CD8-positive, alpha-beta memory T cell (primary cell): Measurements from ENCODE around the gene GRIA3. TPM values are rescaled to one million over a fixed set of nuclear protein-coding genes. Genes with fewer than 3 reads are reported as not detected.

Experiments
- CTCF ChIA-PET: fragments of 350-600 bp; sonication (Branson Sonifier 250); formaldehyde crosslinking; loops from one replicate; lab custom pipeline; 2021; ENCODE audit warnings: antibody characterized with exemption; lab: Charles Lee
- POLR2A ChIA-PET: fragments of 350-600 bp; sonication (Branson Sonifier 250); formaldehyde crosslinking; loops from one replicate; lab custom pipeline; 2021; ENCODE audit warnings: antibody characterized with exemption; lab: Charles Lee
- DNase-seq, 5 donors: peaks; one replicate each; pipeline versions ENCODE4 v3.0.0 to v3.0.0-alpha.2; 2020 to 2022; ENCODE audit warnings: mixed read lengths in 1 of 5
- H3K27ac ChIP-seq: one replicate; pipeline ENCODE4 v1.7.0; 2013; ENCODE audit warnings: low read depth, mild to moderate bottlenecking, low read length, moderate library complexity
- H3K27me3 ChIP-seq: 2 replicates; pipeline ENCODE4 v1.7.0; 2013; ENCODE audit warnings: low read length, mild to moderate bottlenecking; ENCODE audit not compliant: insufficient read depth, poor library complexity, severe bottlenecking
- H3K36me3 ChIP-seq: 2 replicates; pipeline ENCODE4 v1.7.0; 2013; ENCODE audit warnings: mild to moderate bottlenecking, low read length, moderate library complexity; ENCODE audit not compliant: insufficient read depth
- H3K4me1 ChIP-seq: 2 replicates; pipeline ENCODE4 v1.7.0; 2013; ENCODE audit warnings: mild to moderate bottlenecking, low read length, moderate library complexity; ENCODE audit not compliant: insufficient read depth
- H3K4me3 ChIP-seq: 2 replicates; pipeline ENCODE4 v1.7.0; 2013; ENCODE audit warnings: mild to moderate bottlenecking, low read length
- H3K9me3 ChIP-seq: 2 replicates; pipeline ENCODE4 v1.7.0; 2013; ENCODE audit warnings: mild to moderate bottlenecking, low read length
- H3K27ac Mint-ChIP-seq, 8 donors: one replicate each; pipeline ENCODE4 v1.8.0; 2020 to 2021; ENCODE audit warnings: mixed read lengths in 8 of 8, mild to moderate bottlenecking in 6 of 8, inconsistent platforms in 3 of 8, moderate library complexity in 3 of 8
- H3K27me3 Mint-ChIP-seq, 2 donors: one replicate each; pipeline ENCODE4 v1.8.0; 2020 to 2021; ENCODE audit warnings: mixed read lengths in 2 of 2, mild to moderate bottlenecking in 1 of 2, moderate library complexity in 1 of 2
- H3K36me3 Mint-ChIP-seq, 3 donors: one replicate each; pipeline ENCODE4 v1.8.0; 2020 to 2021; ENCODE audit warnings: mixed read lengths in 3 of 3, inconsistent platforms in 1 of 3, mild to moderate bottlenecking in 1 of 3
- H3K4me1 Mint-ChIP-seq, 3 donors: one replicate each; pipeline ENCODE4 v1.8.0; 2020 to 2021; ENCODE audit warnings: mixed read lengths in 3 of 3, inconsistent platforms in 1 of 3, mild to moderate bottlenecking in 1 of 3
- H3K4me3 Mint-ChIP-seq, 7 donors: one replicate each; pipeline ENCODE4 v1.8.0; 2020 to 2021; ENCODE audit warnings: mixed read lengths in 7 of 7, mild to moderate bottlenecking in 6 of 7, moderate library complexity in 4 of 7, inconsistent platforms in 2 of 7
- H3K9me3 Mint-ChIP-seq, 5 donors: one replicate each; pipeline ENCODE4 v1.8.0; 2020 to 2022; ENCODE audit warnings: mixed read lengths in 5 of 5, mild to moderate bottlenecking in 3 of 5, moderate library complexity in 2 of 5, inconsistent platforms in 1 of 5
- polyA plus RNA-seq: library from polyadenylated mRNA; unstranded; fragments of 300-500 nt; fragmentation: Illumina TruSeq; gene quantifications from one replicate; pipeline ENCODE4 v1.2.3, GENCODE V29; 2021
- total RNA-seq, 2 experiments: library from RNA; stranded (reverse); gene quantifications; one replicate each; pipeline ENCODE4 v1.2.3, GENCODE V29; 2021

GRIA3 gene
- total and polyA plus RNA-seq, 3 experiments from 2014 or later = 0.16 TPM; not detected in 2

GRCh38 chrX:123219916-123220315 is 35.8 kb downstream of the GRIA3 start:
- Mint-ChIP-seq H3K4me3 (no peak overlapping the region), H3K27ac (no peak overlapping the region), H3K27me3 (peaks cover 0 to 5% of the 10 kb centered on the region in 2 donors), H3K4me1 (no peaks in the 10 kb centered on the region), H3K9me3 (no peaks in the 10 kb centered on the region), H3K36me3 (no peaks in the 10 kb centered on the region)
- no peaks in the 10 kb centered on the region for H3K27me3 ChIP-seq
- no peaks in the 10 kb centered on the region for H3K36me3 ChIP-seq
- no peaks in the 10 kb centered on the region for H3K9me3 ChIP-seq
- CTCF ChIA-PET = no interaction called here
- H3K4me3 ChIP-seq = no peak overlapping the region
- H3K27ac ChIP-seq = no peak overlapping the region
- no peaks in the 10 kb centered on the region for H3K4me1 ChIP-seq
- POLR2A ChIA-PET = no interaction called here
- no peak for DNase-seq

- Mint-ChIP-seq H3K4me1 (no peaks in the 10 kb centered on the region), H3K9me3 (no peaks in the 10 kb centered on the region), H3K27ac (no peak overlapping the region), H3K27me3 (peaks cover 0 to 1% of the 10 kb centered on the region in 2 donors), H3K36me3 (no peaks in the 10 kb centered on the region), H3K4me3 (no peak overlapping the region)
- DNase-seq = no peak
- CTCF ChIA-PET = no interaction called here
- Histone ChIP-seq H3K4me1 (no peaks in the 10 kb centered on the region), H3K27ac (no peak overlapping the region), H3K27me3 (no peaks in the 10 kb centered on the region), H3K4me3 (no peak overlapping the region), H3K36me3 (no peaks in the 10 kb centered on the region), H3K9me3 (no peaks in the 10 kb centered on the region)
- POLR2A ChIA-PET = no interaction called here
Measured at GRCh38 chrX:123222920-123223319, 38.8 kb downstream of the GRIA3 start.

GRCh38 chrX:123223409-123223808 is 39.3 kb downstream of the GRIA3 start:
- CTCF ChIA-PET = no interaction called here
- Histone ChIP-seq H3K27ac (no peak overlapping the region), H3K4me3 (no peak overlapping the region), H3K4me1 (no peaks in the 10 kb centered on the region), H3K9me3 (no peaks in the 10 kb centered on the region), H3K27me3 (no peaks in the 10 kb centered on the region), H3K36me3 (no peaks in the 10 kb centered on the region)
- POLR2A ChIA-PET = no interaction called here
- no peak overlapping the region for H3K4me3 Mint-ChIP-seq
- no peaks in the 10 kb centered on the region for H3K9me3 Mint-ChIP-seq
- no peak for DNase-seq
- no peak overlapping the region for H3K27ac Mint-ChIP-seq
- H3K36me3 Mint-ChIP-seq = no peaks in the 10 kb centered on the region
- H3K4me1 Mint-ChIP-seq = no peaks in the 10 kb centered on the region
- peaks cover 0 to 1% of the 10 kb centered on the region in 2 donors for H3K27me3 Mint-ChIP-seq

- Histone ChIP-seq H3K4me1 (no peaks in the 10 kb centered on the region), H3K4me3 (no peak overlapping the region), H3K27ac (no peak overlapping the region), H3K36me3 (no peaks in the 10 kb centered on the region), H3K27me3 (no peaks in the 10 kb centered on the region), H3K9me3 (no peaks in the 10 kb centered on the region)
- Mint-ChIP-seq H3K27me3 (peaks cover 0 to 1% of the 10 kb centered on the region in 2 donors), H3K4me3 (no peak overlapping the region), H3K9me3 (no peaks in the 10 kb centered on the region), H3K27ac (no peak overlapping the region), H3K4me1 (no peaks in the 10 kb centered on the region), H3K36me3 (no peaks in the 10 kb centered on the region)
- ChIA-PET POLR2A (no interaction called here), CTCF (no interaction called here)
- no peak for DNase-seq
Measured at GRCh38 chrX:123223859-123224258, 39.8 kb downstream of the GRIA3 start.

GRCh38 chrX:123230798-123231197 is 46.7 kb downstream of the GRIA3 start:
- no peak overlapping the region for H3K4me3 ChIP-seq
- POLR2A ChIA-PET = no interaction called here
- Mint-ChIP-seq H3K4me1 (no peaks in the 10 kb centered on the region), H3K36me3 (no peaks in the 10 kb centered on the region), H3K4me3 (no peak overlapping the region), H3K9me3 (no peaks in the 10 kb centered on the region), H3K27ac (no peak overlapping the region), H3K27me3 (peaks cover 0 to 9% of the 10 kb centered on the region in 2 donors)
- H3K9me3 ChIP-seq = no peaks in the 10 kb centered on the region
- H3K4me1 ChIP-seq = no peaks in the 10 kb centered on the region
- no peaks in the 10 kb centered on the region for H3K27me3 ChIP-seq
- H3K27ac ChIP-seq = no peak overlapping the region
- no peaks in the 10 kb centered on the region for H3K36me3 ChIP-seq
- no peak for DNase-seq
- CTCF ChIA-PET = no interaction called here

- H3K27ac ChIP-seq = no peak overlapping the region
- POLR2A ChIA-PET = no interaction called here
- H3K9me3 Mint-ChIP-seq = peaks cover 0 to 2% (median 0%) of the 10 kb centered on the region in 5 donors
Measured at GRCh38 chrX:123236859-123237258, 52.8 kb downstream of the GRIA3 start.

GRCh38 chrX:123237271-123237670 is 53.2 kb downstream of the GRIA3 start:
- H3K36me3 ChIP-seq = no peaks in the 10 kb centered on the region
- ChIA-PET CTCF (no interaction called here), POLR2A (no interaction called here)
- Mint-ChIP-seq H3K4me1 (no peaks in the 10 kb centered on the region), H3K4me3 (no peak overlapping the region), H3K27ac (no peak overlapping the region), H3K9me3 (peaks cover 0 to 2% (median 0%) of the 10 kb centered on the region in 5 donors), H3K36me3 (no peaks in the 10 kb centered on the region), H3K27me3 (peaks cover 0 to 5% of the 10 kb centered on the region in 2 donors)
- H3K4me1 ChIP-seq = no peaks in the 10 kb centered on the region
- no peak for DNase-seq
- H3K4me3 ChIP-seq = no peak overlapping the region
- no peak overlapping the region for H3K27ac ChIP-seq
- no peaks in the 10 kb centered on the region for H3K9me3 ChIP-seq
- H3K27me3 ChIP-seq = no peaks in the 10 kb centered on the region

More at GRCh38 chrX:123236859-123237258, 52.8 kb downstream of the GRIA3 start:
- CTCF ChIA-PET = no interaction called here
- Histone ChIP-seq H3K36me3 (no peaks in the 10 kb centered on the region), H3K4me1 (no peaks in the 10 kb centered on the region), H3K4me3 (no peak overlapping the region), H3K27me3 (no peaks in the 10 kb centered on the region), H3K9me3 (no peaks in the 10 kb centered on the region)
- Mint-ChIP-seq H3K4me1 (no peaks in the 10 kb centered on the region), H3K27ac (no peak overlapping the region), H3K27me3 (peaks cover 0 to 9% of the 10 kb centered on the region in 2 donors), H3K4me3 (no peak overlapping the region), H3K36me3 (no peaks in the 10 kb centered on the region)
- no peak for DNase-seq

- no peaks in the 10 kb centered on the region for H3K4me1 ChIP-seq
- H3K36me3 ChIP-seq = no peaks in the 10 kb centered on the region
- H3K27me3 ChIP-seq = no peaks in the 10 kb centered on the region
- ChIA-PET POLR2A (no interaction called here), CTCF (no interaction called here)
- no peak overlapping the region for H3K27ac ChIP-seq
- Mint-ChIP-seq H3K4me3 (no peak overlapping the region), H3K36me3 (no peaks in the 10 kb centered on the region), H3K27ac (no peak overlapping the region), H3K4me1 (no peaks in the 10 kb centered on the region), H3K9me3 (peaks cover 0 to 2% (median 0%) of the 10 kb centered on the region in 5 donors), H3K27me3 (peaks cover 0 to 7% of the 10 kb centered on the region in 2 donors)
- DNase-seq = no peak
- H3K9me3 ChIP-seq = no peaks in the 10 kb centered on the region
- H3K4me3 ChIP-seq = no peak overlapping the region
Measured at GRCh38 chrX:123254457-123254856, 70.4 kb downstream of the GRIA3 start.

GRCh38 chrX:123256378-123256777 is 72.3 kb downstream of the GRIA3 start:
- Mint-ChIP-seq H3K36me3 (no peaks in the 10 kb centered on the region), H3K27me3 (peaks cover 0 to 9% of the 10 kb centered on the region in 2 donors), H3K9me3 (peaks cover 0 to 2% (median 0%) of the 10 kb centered on the region in 5 donors), H3K4me3 (no peak overlapping the region), H3K4me1 (no peaks in the 10 kb centered on the region), H3K27ac (no peak overlapping the region)
- Histone ChIP-seq H3K4me3 (no peak overlapping the region), H3K9me3 (no peaks in the 10 kb centered on the region), H3K4me1 (no peaks in the 10 kb centered on the region), H3K27ac (no peak overlapping the region), H3K27me3 (no peaks in the 10 kb centered on the region), H3K36me3 (no peaks in the 10 kb centered on the region)
- POLR2A ChIA-PET = no interaction called here
- CTCF ChIA-PET = no interaction called here
- no peak for DNase-seq
